Adipocyte (in vitro differentiated cells): ENCODE results near the gene LAMA1.
A peak's percentile ranks its signal among the peaks of the same experiment; 100 is the strongest.

ENCODE experiments used
- DNase-seq: peaks from one replicate; pipeline ENCODE4 v3.0.0-alpha.2; 2015; ENCODE audit warnings: low read depth
- H3K27me3 ChIP-seq: replicated peaks from 2 replicates; pipeline ENCODE4 v1.7.0; 2013; ENCODE audit warnings: mild to moderate bottlenecking, low read length, moderate library complexity; ENCODE audit not compliant: control insufficient read depth, insufficient read depth
- H3K36me3 ChIP-seq: 2 replicates; pipeline ENCODE4 v1.7.0; 2013; ENCODE audit warnings: low read length, mild to moderate bottlenecking, moderate library complexity; ENCODE audit not compliant: control insufficient read depth, insufficient read depth, severe bottlenecking
- H3K4me1 ChIP-seq: 2 replicates; pipeline ENCODE4 v1.7.0; 2013; ENCODE audit warnings: mild to moderate bottlenecking, low read length, moderate library complexity; ENCODE audit not compliant: control insufficient read depth, insufficient read depth
- H3K4me3 ChIP-seq: 2 replicates; pipeline ENCODE4 v1.7.0; 2013; ENCODE audit warnings: mild to moderate bottlenecking, low read length, moderate library complexity
- H3K9ac ChIP-seq: 2 replicates; pipeline ENCODE4 v1.7.0; 2013; ENCODE audit warnings: mild to moderate bottlenecking, low read length, moderate library complexity
- H3K9me3 ChIP-seq: 2 replicates; pipeline ENCODE4 v1.7.0; 2013; ENCODE audit warnings: mild to moderate bottlenecking, low read length, moderate library complexity; ENCODE audit not compliant: control insufficient read depth

The LAMA1 gene

GRCh38 chr18:6960656-6961055 lies 156.9 kb downstream of the LAMA1 start:
- DNase-seq, result peak; percentile 51
- H3K4me3 ChIP-seq, result no peak overlapping the region
- H3K9me3 ChIP-seq, result no peaks in the 10 kb centered on the region
- no peak overlapping the region for H3K9ac ChIP-seq
- no peaks in the 10 kb centered on the region for H3K27me3 ChIP-seq
- H3K36me3 ChIP-seq, result no peaks in the 10 kb centered on the region
- H3K4me1 ChIP-seq, result no peaks in the 10 kb centered on the region

DNA sequence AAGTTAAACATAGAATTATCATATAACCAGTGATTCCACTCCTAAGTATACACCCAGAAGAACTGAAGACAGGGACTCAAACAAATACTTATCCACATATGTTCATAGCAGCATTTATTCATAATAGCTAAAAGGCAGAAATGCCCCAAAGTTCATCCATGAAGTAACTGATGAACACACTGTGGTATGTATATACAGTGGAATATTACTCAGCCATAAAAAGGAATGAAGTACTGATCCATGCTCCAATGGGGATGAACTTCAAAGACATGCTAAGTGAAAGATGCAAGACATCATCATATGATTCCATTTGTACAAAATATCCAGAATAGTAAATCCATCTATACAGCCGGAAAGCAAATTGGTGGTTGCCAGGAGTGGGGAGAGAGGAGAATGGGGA lies 157.5 kb downstream of the LAMA1 start:
- DNase-seq, result no peak
- Histone ChIP-seq H3K36me3 (no peaks in the 10 kb centered on the region), H3K4me1 (no peaks in the 10 kb centered on the region), H3K9ac (no peak overlapping the region), H3K27me3 (no peaks in the 10 kb centered on the region), H3K9me3 (no peaks in the 10 kb centered on the region), H3K4me3 (no peak overlapping the region)

DNA sequence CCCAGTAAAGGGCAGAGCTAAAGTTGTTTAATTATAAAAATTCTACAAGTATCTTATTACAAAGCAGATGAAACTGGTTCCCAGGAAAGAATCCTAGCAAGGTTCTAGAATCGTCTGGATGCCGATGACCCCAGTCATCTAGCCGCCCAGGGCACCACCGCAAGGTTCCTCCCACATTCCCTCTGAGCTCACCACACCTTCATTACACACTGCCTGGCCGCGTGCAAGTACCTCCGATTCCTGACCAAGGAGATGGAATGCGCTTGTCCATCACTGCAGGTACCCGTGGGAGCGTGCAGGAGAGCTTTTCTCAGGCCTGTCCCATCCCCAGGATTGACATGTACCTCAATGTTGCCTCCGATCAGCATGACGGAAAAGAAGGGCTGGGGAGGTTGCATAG lies 158.5 kb downstream of the LAMA1 start:
- no peak overlapping the region for H3K4me3 ChIP-seq
- DNase-seq, result no peak
- no peak overlapping the region for H3K9ac ChIP-seq
- H3K27me3 ChIP-seq, result no peaks in the 10 kb centered on the region
- H3K4me1 ChIP-seq, result no peaks in the 10 kb centered on the region
- no peaks in the 10 kb centered on the region for H3K9me3 ChIP-seq
- H3K36me3 ChIP-seq, result no peaks in the 10 kb centered on the region

- H3K9me3 ChIP-seq, result no peaks in the 10 kb centered on the region
- DNase-seq, result no peak
- no peaks in the 10 kb centered on the region for H3K27me3 ChIP-seq
- H3K4me1 ChIP-seq, result no peaks in the 10 kb centered on the region
- no peak overlapping the region for H3K9ac ChIP-seq
- no peaks in the 10 kb centered on the region for H3K36me3 ChIP-seq
- no peak overlapping the region for H3K4me3 ChIP-seq
Observed at GRCh38 chr18:6956999-6957398, 160.6 kb downstream of the LAMA1 start.

DNA sequence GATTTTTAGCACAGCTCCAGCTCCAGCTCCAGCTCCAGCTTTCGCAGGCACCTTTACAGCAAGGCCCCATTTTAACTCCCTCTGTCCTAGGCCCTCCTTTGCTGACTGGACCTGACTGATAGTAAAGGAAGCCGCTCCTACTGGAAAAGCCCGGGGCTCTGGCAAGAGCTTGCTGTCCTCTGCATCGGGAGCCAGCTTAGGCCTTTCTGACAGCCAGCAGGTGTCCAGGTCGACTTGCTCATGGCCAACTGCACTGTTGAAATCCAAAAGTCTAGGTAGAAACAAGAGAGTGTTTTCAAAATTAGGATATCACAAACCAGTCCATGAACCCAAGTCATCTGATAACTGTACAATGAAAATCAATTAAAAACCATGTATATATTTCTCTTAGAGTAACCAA lies 161.1 kb downstream of the LAMA1 start:
- DNase-seq, result no peak
- H3K36me3 ChIP-seq, result no peaks in the 10 kb centered on the region

DNA sequence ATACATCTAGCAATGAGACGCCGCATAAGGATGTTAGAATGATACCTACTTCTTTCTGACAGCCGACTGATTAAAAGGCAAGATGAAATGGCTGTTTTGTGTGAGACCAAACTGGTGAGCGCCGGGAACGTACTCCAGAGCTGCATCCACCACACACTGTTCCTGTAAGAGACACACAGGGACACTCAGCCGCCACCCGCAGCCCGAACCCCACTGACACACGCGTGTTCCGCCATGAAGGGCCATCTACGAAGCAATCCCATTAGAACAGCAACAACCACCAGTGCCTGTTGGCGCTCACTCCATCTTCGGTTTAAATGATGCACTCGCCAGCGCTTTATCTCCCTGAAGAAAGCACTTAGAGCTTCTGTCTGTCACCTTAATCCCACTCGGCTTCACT lies 162.3 kb downstream of the LAMA1 start:
- Histone ChIP-seq H3K4me3 (no peak overlapping the region), H3K27me3 (no peaks in the 10 kb centered on the region), H3K36me3 (no peaks in the 10 kb centered on the region), H3K9me3 (no peaks in the 10 kb centered on the region), H3K9ac (no peak overlapping the region), H3K4me1 (no peaks in the 10 kb centered on the region)
- DNase-seq, result no peak

More for the DNA sequence above, 161.1 kb downstream of the LAMA1 start:
- no peak overlapping the region for H3K4me3 ChIP-seq
- no peaks in the 10 kb centered on the region for H3K27me3 ChIP-seq
- no peak overlapping the region for H3K9ac ChIP-seq
- H3K9me3 ChIP-seq, result no peaks in the 10 kb centered on the region
- no peaks in the 10 kb centered on the region for H3K4me1 ChIP-seq

GRCh38 chr18:6954501-6954900 lies 163.1 kb downstream of the LAMA1 start:
- no peak overlapping the region for H3K4me3 ChIP-seq
- no peaks in the 10 kb centered on the region for H3K9me3 ChIP-seq
- H3K4me1 ChIP-seq, result no peaks in the 10 kb centered on the region
- no peaks in the 10 kb centered on the region for H3K36me3 ChIP-seq
- no peak for DNase-seq
- H3K9ac ChIP-seq, result no peak overlapping the region
- H3K27me3 ChIP-seq, result no peaks in the 10 kb centered on the region

- no peaks in the 10 kb centered on the region for H3K36me3 ChIP-seq
- H3K27me3 ChIP-seq, result no peaks in the 10 kb centered on the region
- no peak overlapping the region for H3K9ac ChIP-seq
- no peak overlapping the region for H3K4me3 ChIP-seq
- no peaks in the 10 kb centered on the region for H3K4me1 ChIP-seq
- H3K9me3 ChIP-seq, result no peaks in the 10 kb centered on the region
- no peak for DNase-seq
Observed at GRCh38 chr18:6951336-6952090, 166.1 kb downstream of the LAMA1 start.

DNA sequence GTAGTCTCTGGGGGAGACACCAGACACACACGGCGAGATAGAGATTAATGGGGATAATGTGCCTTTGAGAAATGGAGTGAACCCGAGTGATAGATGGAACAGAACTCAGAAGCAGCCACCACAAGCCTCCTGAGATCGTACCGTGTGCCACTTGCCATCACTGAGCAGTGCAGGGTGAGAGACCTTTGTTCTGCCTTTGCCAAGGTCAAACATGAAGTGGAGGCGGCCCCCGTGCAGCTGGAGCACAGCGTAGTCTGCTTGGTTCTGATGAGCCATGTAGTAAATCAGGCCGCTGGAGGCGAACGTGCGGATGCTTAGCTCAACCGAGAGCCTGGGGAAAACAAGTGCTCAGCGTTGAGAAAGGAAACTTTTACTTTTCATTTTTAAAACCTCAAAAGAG lies 167.0 kb downstream of the LAMA1 start:
- H3K9me3 ChIP-seq, result no peaks in the 10 kb centered on the region
- H3K27me3 ChIP-seq, result no peaks in the 10 kb centered on the region
- DNase-seq, result no peak
- no peak overlapping the region for H3K4me3 ChIP-seq
- no peaks in the 10 kb centered on the region for H3K36me3 ChIP-seq
- no peaks in the 10 kb centered on the region for H3K4me1 ChIP-seq
- no peak overlapping the region for H3K9ac ChIP-seq

GRCh38 chr18:6949800-6950586 lies 167.6 kb downstream of the LAMA1 start:
- H3K36me3 ChIP-seq, result no peaks in the 10 kb centered on the region
- H3K27me3 ChIP-seq, result no peaks in the 10 kb centered on the region
- no peaks in the 10 kb centered on the region for H3K4me1 ChIP-seq
- no peak for DNase-seq
- no peaks in the 10 kb centered on the region for H3K9me3 ChIP-seq
- no peak overlapping the region for H3K4me3 ChIP-seq
- H3K9ac ChIP-seq, result no peak overlapping the region

GRCh38 chr18:6948281-6949055 lies 169.1 kb downstream of the LAMA1 start:
- Histone ChIP-seq H3K4me3 (no peak overlapping the region), H3K9ac (no peak overlapping the region), H3K4me1 (no peaks in the 10 kb centered on the region), H3K9me3 (no peaks in the 10 kb centered on the region), H3K27me3 (no peaks in the 10 kb centered on the region), H3K36me3 (no peaks in the 10 kb centered on the region)
- DNase-seq, result no peak
